ENCODE data around the gene SOAT2.
"Not testable (repeated sequence)": the region's sequence is repeated elsewhere in the genome, so short reads cannot be mapped to it uniquely, and the experiment has no call there.

Gene SOAT2

DNA sequence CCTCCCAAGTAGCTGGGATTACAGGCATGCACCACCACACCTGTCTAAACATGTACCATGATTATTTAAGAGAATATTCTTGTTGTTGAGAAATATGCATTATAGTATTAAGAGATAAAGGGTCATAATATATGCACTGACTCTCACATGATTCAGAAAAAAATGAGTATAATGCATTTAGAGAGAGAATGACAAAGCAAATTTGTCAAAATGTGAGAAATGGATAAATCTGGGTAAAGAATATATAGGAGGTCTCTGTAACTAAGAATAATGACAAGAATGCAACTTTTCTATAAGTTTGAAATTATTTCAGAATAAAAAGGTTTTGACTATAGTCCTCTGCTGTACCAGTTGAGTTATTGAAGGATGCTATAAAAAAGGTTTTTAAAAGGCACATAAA, 49.1 kb downstream of the SOAT2 start:
- H3K4me3 ChIP-seq (replicated peaks; ENCODE audit: low read depth, low read length) = no peak overlapping the region

DNA sequence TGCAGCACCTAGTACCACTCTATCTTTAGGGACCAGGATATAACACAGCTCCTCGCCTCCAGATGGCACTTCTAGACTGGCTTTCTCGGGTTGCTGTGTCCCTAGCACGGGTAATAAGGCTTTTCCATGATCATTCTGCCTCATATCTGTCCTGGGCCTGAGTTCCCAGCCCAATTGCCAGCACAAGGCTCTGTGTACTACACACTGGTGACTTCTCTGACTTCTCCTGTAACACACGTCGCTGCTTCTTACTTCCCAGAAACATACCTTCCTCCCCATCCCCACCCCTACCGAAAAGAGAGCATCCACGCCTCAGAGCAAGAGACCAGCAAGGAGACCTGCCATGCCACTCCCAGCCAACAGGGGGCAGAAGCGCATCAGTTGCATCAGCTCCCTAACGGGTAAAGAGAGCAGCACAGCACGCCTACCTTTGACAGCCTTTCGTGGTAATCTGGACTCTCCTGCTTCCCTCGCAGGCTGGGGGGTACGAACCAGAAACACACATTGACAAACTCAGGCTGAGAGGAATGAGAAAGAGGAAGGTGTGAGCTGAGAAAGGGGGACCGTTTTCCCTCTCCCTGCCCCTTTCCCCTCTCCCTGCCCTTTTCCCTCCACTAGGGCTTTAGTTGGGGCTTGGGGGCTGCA, 56.0 kb downstream of the SOAT2 start:
- no peak overlapping the region for H3K4me3 ChIP-seq (replicated peaks; ENCODE audit: low read depth, low read length)
- TF ChIP-seq, protein P1, sequence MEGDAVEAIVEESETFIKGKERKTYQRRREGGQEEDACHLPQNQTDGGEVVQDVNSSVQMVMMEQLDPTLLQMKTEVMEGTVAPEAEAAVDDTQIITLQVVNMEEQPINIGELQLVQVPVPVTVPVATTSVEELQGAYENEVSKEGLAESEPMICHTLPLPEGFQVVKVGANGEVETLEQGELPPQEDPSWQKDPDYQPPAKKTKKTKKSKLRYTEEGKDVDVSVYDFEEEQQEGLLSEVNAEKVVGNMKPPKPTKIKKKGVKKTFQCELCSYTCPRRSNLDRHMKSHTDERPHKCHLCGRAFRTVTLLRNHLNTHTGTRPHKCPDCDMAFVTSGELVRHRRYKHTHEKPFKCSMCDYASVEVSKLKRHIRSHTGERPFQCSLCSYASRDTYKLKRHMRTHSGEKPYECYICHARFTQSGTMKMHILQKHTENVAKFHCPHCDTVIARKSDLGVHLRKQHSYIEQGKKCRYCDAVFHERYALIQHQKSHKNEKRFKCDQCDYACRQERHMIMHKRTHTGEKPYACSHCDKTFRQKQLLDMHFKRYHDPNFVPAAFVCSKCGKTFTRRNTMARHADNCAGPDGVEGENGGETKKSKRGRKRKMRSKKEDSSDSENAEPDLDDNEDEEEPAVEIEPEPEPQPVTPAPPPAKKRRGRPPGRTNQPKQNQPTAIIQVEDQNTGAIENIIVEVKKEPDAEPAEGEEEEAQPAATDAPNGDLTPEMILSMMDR (IDR thresholded peaks at IDR 0.05; ENCODE audit: low read depth, low read length, missing control alignments) = peak; percentile 100
- peak; percentile 67 for DNase-seq (ENCODE audit: extremely low read depth, low read depth)

More for the DNA sequence above, 49.1 kb downstream of the SOAT2 start:
- TF ChIP-seq, protein P1 (IDR thresholded peaks at IDR 0.05; ENCODE audit: low read depth, low read length, missing control alignments) = no peak
- DNase-seq (ENCODE audit: extremely low read depth, low read depth) = no peak

DNA sequence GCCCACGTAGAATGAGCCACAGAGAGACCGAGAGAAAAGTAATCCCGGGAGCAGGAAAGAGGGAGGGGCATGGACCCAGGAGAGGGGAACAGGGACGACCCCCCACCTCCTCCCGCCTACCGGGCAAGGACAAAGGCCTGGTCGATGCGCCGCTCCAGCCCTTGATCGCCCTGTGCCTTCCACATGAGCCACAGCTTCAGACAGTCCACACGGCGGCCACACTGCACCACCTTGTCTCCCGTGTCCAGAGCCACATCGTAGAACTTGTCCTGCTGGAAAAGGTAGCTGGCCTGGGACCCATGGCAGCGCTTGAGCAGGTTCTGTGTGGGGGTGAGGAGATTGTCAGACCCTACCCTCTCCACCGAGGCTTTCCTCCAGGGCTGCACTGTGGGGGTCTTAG, 56.7 kb downstream of the SOAT2 start:
- DNase-seq (ENCODE audit: extremely low read depth, low read depth) = no peak
- TF ChIP-seq, protein P1 (IDR thresholded peaks at IDR 0.05; ENCODE audit: low read depth, low read length, missing control alignments) = no peak
- H3K4me3 ChIP-seq (replicated peaks; ENCODE audit: low read depth, low read length) = no peak overlapping the region

DNA sequence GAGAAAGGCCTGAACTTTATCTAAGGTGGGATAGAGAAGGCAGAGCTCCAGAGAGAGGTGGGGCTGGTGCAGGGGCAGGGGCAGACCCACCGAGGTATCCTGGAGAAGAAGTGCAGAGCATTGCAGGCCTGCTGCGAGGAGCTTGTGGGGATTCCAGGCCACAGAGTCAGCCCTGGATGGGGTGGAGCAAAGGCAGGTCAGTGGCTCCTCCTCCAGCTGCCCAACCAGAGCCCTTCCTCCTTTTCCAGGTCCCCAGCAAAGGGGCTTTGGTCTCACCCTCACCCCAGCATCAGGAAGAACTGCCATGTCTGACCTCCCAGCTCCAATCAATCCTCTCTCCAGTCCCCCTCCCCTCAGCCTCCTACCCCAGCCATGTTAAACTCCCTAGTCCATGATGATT, 57.4 kb downstream of the SOAT2 start:
- TF ChIP-seq, protein P1 (IDR thresholded peaks at IDR 0.05; ENCODE audit: low read depth, low read length, missing control alignments) = no peak
- DNase-seq (ENCODE audit: extremely low read depth, low read depth) = no peak
- no peak overlapping the region for H3K4me3 ChIP-seq (replicated peaks; ENCODE audit: low read depth, low read length)

DNA sequence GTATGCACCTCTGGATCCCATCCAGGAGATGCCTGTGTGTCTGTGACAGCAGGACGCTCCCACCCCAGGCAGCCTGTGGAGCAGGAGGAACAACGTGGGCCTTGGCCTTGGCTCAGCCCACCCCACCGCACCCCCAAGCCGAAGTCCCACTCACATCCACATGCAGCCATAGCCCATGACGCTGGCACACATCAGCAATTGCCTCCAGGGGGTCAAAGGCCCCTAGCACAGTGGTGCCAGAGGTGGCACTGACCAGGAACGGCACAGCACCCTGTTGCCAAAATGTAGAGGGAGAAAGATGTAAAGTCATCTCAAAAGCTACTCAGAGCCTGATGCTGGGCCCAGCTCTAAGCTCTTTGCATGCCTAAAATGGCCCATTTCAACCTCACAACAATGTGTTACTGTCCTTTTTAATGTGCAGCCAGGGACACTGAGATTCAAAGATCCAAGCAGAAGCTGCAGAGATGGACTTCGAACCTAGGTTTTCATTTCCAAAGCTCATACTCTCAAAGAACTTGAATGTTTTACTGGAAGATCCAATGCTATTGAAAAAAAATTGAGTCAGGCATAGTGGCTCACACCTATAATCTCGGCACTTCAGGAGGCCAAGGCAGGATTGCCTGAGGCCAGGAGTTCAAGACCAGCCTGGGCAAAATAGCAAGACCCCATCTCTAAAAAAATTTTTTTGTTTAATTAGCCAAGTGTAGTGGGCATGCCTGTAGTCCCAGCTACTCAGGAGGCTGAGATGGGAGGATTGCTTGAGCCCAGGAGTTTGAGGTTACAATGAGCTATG, 58.0 kb downstream of the SOAT2 start:
- TF ChIP-seq, protein P1 (IDR thresholded peaks at IDR 0.05; ENCODE audit: low read depth, low read length, missing control alignments) = no peak
- no peak for DNase-seq (ENCODE audit: extremely low read depth, low read depth)
- H3K4me3 ChIP-seq (replicated peaks; ENCODE audit: low read depth, low read length) = no peak overlapping the region

DNA sequence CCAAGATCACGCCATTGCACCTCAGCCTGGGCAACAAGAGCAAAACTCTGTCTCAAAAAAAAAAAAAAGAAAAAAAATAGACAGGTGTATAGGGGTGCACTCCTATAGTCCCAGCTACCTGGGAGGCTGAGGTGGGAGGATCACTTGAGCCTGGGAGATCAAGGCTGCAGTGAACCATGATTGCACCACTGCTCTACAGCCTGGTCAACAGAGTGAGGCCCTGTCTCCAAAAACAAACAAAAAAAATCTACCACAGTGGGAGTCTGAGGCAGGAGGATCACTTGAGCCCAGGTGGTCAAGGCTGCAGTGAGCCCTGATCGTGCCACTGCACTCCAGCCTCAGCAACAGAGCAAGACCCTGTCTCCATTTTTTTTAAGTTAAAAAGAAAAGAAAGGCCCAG, 59.7 kb downstream of the SOAT2 start:
- H3K4me3 ChIP-seq (replicated peaks; ENCODE audit: low read depth, low read length); DNase-seq (ENCODE audit: extremely low read depth, low read depth): not testable (repeated sequence)

DNA sequence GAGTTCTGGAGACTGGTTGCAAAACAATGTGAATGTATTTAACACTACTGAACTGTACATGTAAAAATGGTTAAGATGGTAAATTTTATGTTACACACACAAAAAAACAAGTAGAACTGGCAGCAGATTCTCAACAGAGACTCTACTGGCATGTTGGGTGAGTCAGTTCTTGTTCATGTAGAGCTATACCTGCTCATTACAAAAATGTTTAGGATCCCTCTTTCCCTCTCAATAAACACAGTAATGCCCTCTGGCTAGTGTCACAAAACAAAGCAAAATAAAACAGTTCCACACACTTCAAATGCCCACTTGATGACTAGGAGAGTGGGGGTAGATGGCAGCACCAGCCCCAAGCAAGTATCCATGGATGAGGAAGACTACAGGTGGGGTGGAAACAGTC, 63.6 kb downstream of the SOAT2 start:
- DNase-seq (ENCODE audit: extremely low read depth, low read depth) = no peak
- H3K4me3 ChIP-seq (replicated peaks; ENCODE audit: low read depth, low read length) = no peak overlapping the region
- TF ChIP-seq, protein P1 (IDR thresholded peaks at IDR 0.05; ENCODE audit: low read depth, low read length, missing control alignments) = no peak

Measured in HFF-Myc (cell line).